Inferior parietal cortex (tissue), 1 donor: Measurements from ENCODE around the gene BOD1L2.

Experiments
- DNase-seq: peaks from one replicate; pipeline ENCODE4 v3.0.0-alpha.2; 2016; ENCODE audit errors: extremely low spot score

BOD1L2 gene

DNA sequence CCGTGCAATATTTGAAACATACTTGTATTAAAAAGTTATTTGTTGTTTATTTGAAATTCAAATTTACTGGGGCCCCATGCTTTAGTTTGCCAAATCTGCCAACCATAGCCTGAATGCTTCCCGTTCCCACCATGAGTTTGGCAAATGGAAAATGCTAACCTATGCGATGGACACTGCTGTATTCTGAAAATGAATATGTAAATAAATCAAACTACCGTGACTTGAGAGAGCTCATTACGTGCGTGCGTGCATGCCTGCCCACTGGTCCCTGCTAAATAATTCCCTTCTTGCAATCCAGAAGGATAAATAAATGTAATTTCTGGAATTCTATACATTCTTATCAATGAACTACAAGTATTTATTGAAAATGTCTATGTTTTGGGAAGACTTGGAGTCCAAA lies 3.2 kb downstream of the BOD1L2 start:
- no peak for DNase-seq

- DNase-seq, result no peak
Measured at GRCh38 chr18:57150828-57151227, 3.9 kb downstream of the BOD1L2 start.

DNA sequence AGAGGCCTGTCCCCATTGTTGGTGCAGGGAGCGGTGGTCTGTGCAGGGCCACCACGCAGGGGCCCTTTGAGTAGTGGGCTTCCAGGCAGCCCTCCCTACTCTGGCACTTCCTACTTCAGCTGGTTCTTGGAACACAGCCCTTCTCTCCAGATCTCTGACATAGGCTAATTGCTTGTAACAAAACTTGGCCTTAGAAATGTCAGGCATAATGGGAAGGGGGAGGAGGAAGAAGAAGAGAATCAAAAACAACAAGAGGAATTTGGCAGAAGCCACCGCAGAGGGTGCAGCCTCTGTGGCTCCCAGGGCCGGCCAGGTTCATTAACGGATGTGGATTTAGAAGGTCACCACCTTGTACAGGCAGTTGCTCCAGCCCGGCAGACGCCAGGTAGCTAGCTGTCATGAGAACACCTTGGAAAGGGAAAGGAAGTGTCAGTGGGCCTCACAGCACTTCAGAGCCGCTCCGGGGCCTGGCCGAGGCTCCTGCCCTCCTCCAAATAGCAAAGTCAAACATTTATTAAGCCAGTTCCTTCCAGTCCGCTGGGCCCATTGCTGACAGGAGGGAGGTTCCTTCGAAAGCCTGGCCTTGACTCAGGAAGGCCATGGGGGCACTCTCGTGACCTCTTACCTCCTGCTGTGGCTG lies 7.4 kb downstream of the BOD1L2 start:
- DNase-seq, result no peak

DNA sequence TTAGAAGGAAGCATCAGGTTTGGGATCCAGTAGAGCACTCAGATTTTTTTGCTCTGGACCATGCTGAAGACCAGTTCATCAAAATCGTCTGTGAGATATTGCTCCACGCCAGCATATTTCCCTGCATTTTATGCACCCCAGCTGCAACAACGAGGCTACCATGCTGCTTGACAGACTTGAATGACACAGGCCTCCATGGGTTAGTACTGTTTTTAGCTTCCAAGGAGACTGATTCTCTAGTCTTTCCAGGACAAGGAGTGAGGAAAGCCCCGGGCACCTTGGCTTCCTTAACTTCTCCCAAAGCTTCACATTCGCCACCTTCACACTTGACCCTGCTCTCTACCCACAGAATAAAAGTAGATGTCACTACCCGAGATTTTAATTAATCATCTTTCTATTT lies 17.5 kb downstream of the BOD1L2 start:
- DNase-seq, result no peak

- DNase-seq, result no peak
Measured at GRCh38 chr18:57167617-57168308, 20.9 kb downstream of the BOD1L2 start.

DNA sequence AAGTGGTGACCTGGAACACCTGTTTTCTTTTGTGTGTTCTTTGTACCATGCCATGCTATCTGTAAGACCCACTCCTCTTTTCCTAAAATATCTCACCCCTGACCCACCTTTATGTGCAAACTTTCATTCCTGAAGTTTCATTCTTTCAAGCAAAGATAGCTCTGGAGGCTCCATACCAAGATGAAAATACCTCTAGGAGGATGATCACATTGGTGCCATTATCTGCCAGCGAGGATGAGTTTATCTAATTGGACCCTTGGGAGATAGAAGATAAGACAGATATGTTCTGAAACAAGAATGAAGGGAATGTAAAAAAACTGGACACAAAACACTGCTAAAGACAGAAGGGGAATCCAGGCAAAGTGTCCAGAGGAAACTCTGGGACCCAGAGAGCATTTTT lies 24.1 kb downstream of the BOD1L2 start:
- DNase-seq, result no peak

GRCh38 chr18:57175532-57175931 lies 28.6 kb downstream of the BOD1L2 start:
- DNase-seq, result no peak

- no peak for DNase-seq
Measured at GRCh38 chr18:57185434-57185833, 38.5 kb downstream of the BOD1L2 start.

GRCh38 chr18:57188851-57189557 lies 42.1 kb downstream of the BOD1L2 start:
- DNase-seq, result no peak

GRCh38 chr18:57190026-57190425 lies 43.1 kb downstream of the BOD1L2 start:
- DNase-seq, result no peak

DNA sequence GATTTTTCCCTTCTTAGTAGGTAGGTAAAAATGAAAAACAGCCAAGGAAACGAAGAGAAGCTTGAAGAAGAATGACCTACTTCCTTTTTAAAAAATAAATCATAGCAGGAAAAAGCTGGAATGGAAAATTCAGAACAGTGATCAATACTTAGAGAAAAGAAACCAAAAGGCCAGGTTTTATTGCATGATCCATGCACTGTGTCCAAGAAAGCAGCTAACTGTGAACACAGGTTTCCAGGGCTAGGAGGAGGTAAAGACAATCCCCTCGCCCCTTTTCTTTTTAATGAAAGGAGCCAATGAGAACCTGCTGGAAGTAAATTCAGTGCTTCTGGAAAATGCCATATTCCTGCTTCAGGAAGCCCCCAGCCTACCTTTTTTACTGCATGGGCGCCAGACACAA lies 47.2 kb downstream of the BOD1L2 start:
- DNase-seq, result no peak

DNA sequence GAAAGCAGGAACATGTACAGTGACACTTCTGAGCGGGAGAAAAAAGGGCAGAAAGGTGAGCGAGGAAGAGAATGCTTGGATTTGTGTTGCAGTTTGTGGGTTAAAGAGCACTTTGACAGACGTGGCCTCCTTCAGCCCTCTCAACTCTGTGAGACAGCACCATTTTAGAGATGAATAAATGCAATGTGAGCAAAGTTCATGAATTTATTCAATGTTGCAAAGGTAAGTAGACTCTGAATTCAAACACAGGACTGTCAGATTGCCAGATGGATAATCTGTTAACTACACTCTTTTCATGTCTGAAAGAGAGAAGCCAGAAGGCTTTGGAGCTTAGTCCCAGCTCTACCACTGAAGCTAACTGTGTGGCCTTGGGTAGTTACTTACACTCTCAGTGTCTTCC lies 47.7 kb downstream of the BOD1L2 start:
- no peak for DNase-seq

DNA sequence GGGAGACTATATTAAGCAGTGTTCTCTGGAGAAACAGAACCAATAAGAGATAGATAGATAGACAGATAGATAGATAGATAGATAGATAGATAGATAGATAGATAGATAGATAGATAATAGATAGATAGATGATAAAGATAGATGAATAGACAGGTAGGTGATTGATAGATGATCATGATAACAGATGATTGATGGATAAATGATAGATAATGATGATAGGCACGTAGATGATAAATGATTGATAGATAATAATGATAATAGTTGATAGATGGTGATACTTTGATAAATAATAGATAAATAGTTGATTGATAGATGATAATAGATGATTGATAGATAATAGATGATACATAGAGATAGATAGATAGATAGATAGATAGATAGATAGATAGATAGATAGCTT lies 48.5 kb downstream of the BOD1L2 start:
- DNase-seq, result no peak

DNA sequence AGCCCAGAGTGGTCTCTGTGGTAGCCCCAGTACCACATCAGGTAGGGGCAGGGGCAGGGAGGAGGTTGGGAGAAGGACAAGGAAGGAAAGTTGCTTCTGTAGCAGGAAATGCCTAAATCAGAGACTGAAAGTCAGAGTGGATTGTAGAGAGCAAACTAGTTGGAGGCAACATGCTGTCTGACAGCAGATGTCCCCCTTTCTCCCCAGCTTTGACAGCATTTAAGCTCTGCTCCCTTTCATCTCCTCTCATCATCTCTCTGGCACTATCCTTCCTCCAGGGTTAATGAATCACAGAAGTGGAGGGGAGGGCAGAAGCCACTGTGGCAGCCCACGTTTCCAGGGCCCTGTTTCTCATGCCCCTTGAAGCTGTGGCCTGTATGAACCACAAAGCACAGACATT lies 50.4 kb downstream of the BOD1L2 start:
- DNase-seq, result no peak

GRCh38 chr18:57198073-57198472 lies 51.2 kb downstream of the BOD1L2 start:
- DNase-seq, result no peak
